Measurements from ENCODE around the gene DCST1.
A peak's percentile ranks its signal among the peaks of the same experiment; 100 is the strongest.

The DCST1 gene

GRCh38 chr1:155081472-155082300 lies 48.1 kb downstream of the DCST1 start:
- ChIA-PET POLR2A (no interaction called here), CTCF (interaction anchor here (0.7 to 11.6 kb wide), 10 partner anchors 10 to 82 kb away, joined by 3 to 168 read pairs (median 4); partner anchors contain the start of genes ADAM15 and EFNA4)
- no peak overlapping the region for H3K27ac ChIP-seq (ENCODE audit: insufficient read depth in 1 of 2, low read depth in 1 of 2, low read length in 2 of 2, poor library complexity in 1 of 2, severe bottlenecking in 2 of 2)
- peak overlapping the region in 6 of 7 experiments; percentile 7 to 58 (median 33) for H3K4me3 ChIP-seq (ENCODE audit: control insufficient read depth in 1 of 7, extremely low read depth in 1 of 7, insufficient read depth in 4 of 7, low read depth in 2 of 7, low read length in 6 of 7)
- H3K27me3 ChIP-seq (replicated peaks in 2 of 5; ENCODE audit: control insufficient read depth in 4 of 5, insufficient read depth in 5 of 5, low read length in 4 of 5), result peaks cover 0 to 63% (median 37%) of the 10 kb centered on the region in 5 experiments
- WGBS (ENCODE audit: insufficient coverage), result 4% methylated on average over 61 of the region's 68 CpGs
- no peaks in the 10 kb centered on the region for H3K9me3 ChIP-seq (ENCODE audit: control extremely low read depth in 1 of 5, control insufficient read depth in 4 of 5, insufficient read depth in 2 of 5, low read depth in 1 of 5, low read length in 4 of 5)
- DNase-seq, result peak in 1 of 3 donors; percentile 40
- no peaks in the 10 kb centered on the region for H3K36me3 ChIP-seq (ENCODE audit: control insufficient read depth in 4 of 4, insufficient read depth in 4 of 4, low read length in 3 of 4)
- H3K4me1 ChIP-seq (ENCODE audit: control extremely low read depth in 1 of 4, control insufficient read depth in 4 of 4, insufficient read depth in 4 of 4, low read length in 3 of 4), result peaks cover 3 to 75% (median 73%) of the 10 kb centered on the region in 4 experiments

- no peaks in the 10 kb centered on the region for H3K36me3 ChIP-seq (ENCODE audit: control insufficient read depth in 4 of 4, insufficient read depth in 4 of 4, low read length in 3 of 4)
- H3K4me1 ChIP-seq (ENCODE audit: control extremely low read depth in 1 of 4, control insufficient read depth in 4 of 4, insufficient read depth in 4 of 4, low read length in 3 of 4), result peaks cover 3 to 83% (median 78%) of the 10 kb centered on the region in 4 experiments
- WGBS (ENCODE audit: insufficient coverage), result 3% methylated on average over 30 of the region's 36 CpGs
- H3K27me3 ChIP-seq (replicated peaks in 2 of 5; ENCODE audit: control insufficient read depth in 4 of 5, insufficient read depth in 5 of 5, low read length in 4 of 5), result peaks cover 0 to 63% (median 37%) of the 10 kb centered on the region in 5 experiments
- peak in 1 of 3 donors; percentile 36 for DNase-seq
- ChIA-PET CTCF (interaction anchor here (0.9 to 5.5 kb wide), 4 partner anchors 9 to 24 kb away, joined by 3 to 168 read pairs (median 6); partner anchors contain the start of genes ADAM15 and EFNA4), POLR2A (no interaction called here)
- H3K9me3 ChIP-seq (ENCODE audit: control extremely low read depth in 1 of 5, control insufficient read depth in 4 of 5, insufficient read depth in 2 of 5, low read depth in 1 of 5, low read length in 4 of 5), result no peaks in the 10 kb centered on the region
- H3K27ac ChIP-seq (ENCODE audit: insufficient read depth in 1 of 2, low read depth in 1 of 2, low read length in 2 of 2, poor library complexity in 1 of 2, severe bottlenecking in 2 of 2), result no peak overlapping the region
- peak overlapping the region in 5 of 7 experiments; percentile 10 to 58 (median 34) for H3K4me3 ChIP-seq (ENCODE audit: control insufficient read depth in 1 of 7, extremely low read depth in 1 of 7, insufficient read depth in 4 of 7, low read depth in 2 of 7, low read length in 6 of 7)
These were observed 48.9 kb downstream of the DCST1 start for GRCh38 chr1:155082301-155083051.

- ChIA-PET CTCF (interaction anchor here (0.9 to 5.5 kb wide), 7 partner anchors 8 to 68 kb away, joined by 3 to 168 read pairs (median 4); partner anchors contain the start of genes ADAM15 and EFNA4), POLR2A (no interaction called here)
- DNase-seq, result no peak
- H3K27me3 ChIP-seq (replicated peaks in 2 of 5; ENCODE audit: control insufficient read depth in 4 of 5, insufficient read depth in 5 of 5, low read length in 4 of 5), result peaks cover 0 to 58% (median 37%) of the 10 kb centered on the region in 5 experiments
- H3K36me3 ChIP-seq (ENCODE audit: control insufficient read depth in 4 of 4, insufficient read depth in 4 of 4, low read length in 3 of 4), result no peaks in the 10 kb centered on the region
- WGBS (ENCODE audit: insufficient coverage), result 78% methylated on average over 5 of the region's 6 CpGs
- no peaks in the 10 kb centered on the region for H3K9me3 ChIP-seq (ENCODE audit: control extremely low read depth in 1 of 5, control insufficient read depth in 4 of 5, insufficient read depth in 2 of 5, low read depth in 1 of 5, low read length in 4 of 5)
- H3K4me3 ChIP-seq (ENCODE audit: control insufficient read depth in 1 of 7, extremely low read depth in 1 of 7, insufficient read depth in 4 of 7, low read depth in 2 of 7, low read length in 6 of 7), result peak overlapping the region in 2 of 7 experiments; percentile 34 to 57
- no peak overlapping the region for H3K27ac ChIP-seq (ENCODE audit: insufficient read depth in 1 of 2, low read depth in 1 of 2, low read length in 2 of 2, poor library complexity in 1 of 2, severe bottlenecking in 2 of 2)
- peaks cover 3 to 84% (median 77%) of the 10 kb centered on the region in 4 experiments for H3K4me1 ChIP-seq (ENCODE audit: control extremely low read depth in 1 of 4, control insufficient read depth in 4 of 4, insufficient read depth in 4 of 4, low read length in 3 of 4)
These were observed 49.5 kb downstream of the DCST1 start for GRCh38 chr1:155083052-155083541.

- 53% methylated on average over 11 of the region's 21 CpGs for WGBS (ENCODE audit: insufficient coverage)
- no peaks in the 10 kb centered on the region for H3K36me3 ChIP-seq (ENCODE audit: control insufficient read depth in 4 of 4, insufficient read depth in 4 of 4, low read length in 3 of 4)
- H3K9me3 ChIP-seq (ENCODE audit: control extremely low read depth in 1 of 5, control insufficient read depth in 4 of 5, insufficient read depth in 2 of 5, low read depth in 1 of 5, low read length in 4 of 5), result no peaks in the 10 kb centered on the region
- H3K27me3 ChIP-seq (replicated peaks in 2 of 5; ENCODE audit: control insufficient read depth in 4 of 5, insufficient read depth in 5 of 5, low read length in 4 of 5), result peaks cover 0 to 50% (median 34%) of the 10 kb centered on the region in 5 experiments
- H3K4me1 ChIP-seq (ENCODE audit: control extremely low read depth in 1 of 4, control insufficient read depth in 4 of 4, insufficient read depth in 4 of 4, low read length in 3 of 4), result peaks cover 3 to 75% (median 70%) of the 10 kb centered on the region in 4 experiments
- ChIA-PET CTCF (interaction anchor here (1.0 to 5.5 kb wide), 19 partner anchors 9 to 140 kb away, joined by 3 to 168 read pairs (median 7); partner anchors contain the start of genes ADAM15, EFNA4, KRTCAP2 and SLC50A1), POLR2A (interaction anchor here (0.8 to 2.0 kb wide), 2 partner anchors 21 to 83 kb away, joined by 3 to 10 read pairs; partner anchors contain the start of gene EFNA4)
- DNase-seq, result peak in 2 of 3 donors; percentile 67 to 70
- peak overlapping the region in 6 of 7 experiments; percentile 77 to 92 (median 83) for H3K4me3 ChIP-seq (ENCODE audit: control insufficient read depth in 1 of 7, extremely low read depth in 1 of 7, insufficient read depth in 4 of 7, low read depth in 2 of 7, low read length in 6 of 7)
- no peak overlapping the region for H3K27ac ChIP-seq (ENCODE audit: insufficient read depth in 1 of 2, low read depth in 1 of 2, low read length in 2 of 2, poor library complexity in 1 of 2, severe bottlenecking in 2 of 2)
These were observed 50.5 kb downstream of the DCST1 start for GRCh38 chr1:155083865-155084721.

GRCh38 chr1:155084722-155085503 lies 51.3 kb downstream of the DCST1 start:
- Histone ChIP-seq H3K36me3 (ENCODE audit: control insufficient read depth in 4 of 4, insufficient read depth in 4 of 4, low read length in 3 of 4) (no peaks in the 10 kb centered on the region), H3K27me3 (replicated peaks in 2 of 5; ENCODE audit: control insufficient read depth in 4 of 5, insufficient read depth in 5 of 5, low read length in 4 of 5) (peaks cover 0 to 42% (median 27%) of the 10 kb centered on the region in 5 experiments), H3K27ac (ENCODE audit: insufficient read depth in 1 of 2, low read depth in 1 of 2, low read length in 2 of 2, poor library complexity in 1 of 2, severe bottlenecking in 2 of 2) (peak overlapping the region; percentile 46 to 71), H3K9me3 (ENCODE audit: control extremely low read depth in 1 of 5, control insufficient read depth in 4 of 5, insufficient read depth in 2 of 5, low read depth in 1 of 5, low read length in 4 of 5) (no peaks in the 10 kb centered on the region), H3K4me3 (ENCODE audit: control insufficient read depth in 1 of 7, extremely low read depth in 1 of 7, insufficient read depth in 4 of 7, low read depth in 2 of 7, low read length in 6 of 7) (peak overlapping the region; percentile 72 to 92 (median 83)), H3K4me1 (ENCODE audit: control extremely low read depth in 1 of 4, control insufficient read depth in 4 of 4, insufficient read depth in 4 of 4, low read length in 3 of 4) (peaks cover 3 to 67% (median 62%) of the 10 kb centered on the region in 4 experiments)
- 0% methylated on average over 46 of the region's 67 CpGs for WGBS (ENCODE audit: insufficient coverage)
- DNase-seq, result peak; percentile 94 to 96 (median 96)
- ChIA-PET POLR2A (interaction anchor here (0.8 to 2.1 kb wide), 3 partner anchors 22 to 88 kb away, joined by 3 to 10 read pairs (median 5); partner anchors contain the start of genes EFNA4 and KRTCAP2), CTCF (interaction anchor here (0.7 to 5.5 kb wide), 28 partner anchors 10 to 149 kb away, joined by 3 to 168 read pairs (median 6); partner anchors contain the start of genes ADAM15, EFNA4, KRTCAP2 and PMVK)
